22Rv1 (cell line): Measurements from ENCODE around the gene ZNF443.

ENCODE experiments used
- CTCF ChIP-seq: fragments of 450-650 bp; IDR thresholded peaks from 2 replicates; pipeline ENCODE4 v1.5.1; 2017; ENCODE audit warnings: mild to moderate bottlenecking
- ZFX ChIP-seq: fragments of 450-650 bp; IDR thresholded peaks from 2 replicates; pipeline ENCODE4 v1.6.1; 2017; ENCODE audit warnings: antibody characterized with exemption, borderline replicate concordance

GRCh38 chr19:12484371-12485051 lies 43.7 kb upstream of the ZNF443 start, which contains the start of gene ZNF709:
- TF ChIP-seq CTCF, result no peak
- TF ChIP-seq ZFX, result no peak
